Epithelial cell of esophagus (primary cell): Measurements from ENCODE around the gene ADAM8.

Experiments
- DNase-seq: peaks from one replicate; pipeline ENCODE4 v3.0.0; 2010; ENCODE audit warnings: low read depth
- H3K4me3 ChIP-seq: 2 replicates; pipeline ENCODE4 v1.5.1; 2011; ENCODE audit warnings: mild to moderate bottlenecking, low read length, control low read depth
- TF ChIP-seq, protein P1 (sequence below): IDR thresholded peaks from 2 replicates; pipeline ENCODE4 v1.5.1; 2011; ENCODE audit warnings: low read depth, mild to moderate bottlenecking, low read length, control low read depth, inconsistent platforms; ENCODE audit not compliant: insufficient read depth; ENCODE audit errors: missing control alignments

Gene ADAM8

DNA sequence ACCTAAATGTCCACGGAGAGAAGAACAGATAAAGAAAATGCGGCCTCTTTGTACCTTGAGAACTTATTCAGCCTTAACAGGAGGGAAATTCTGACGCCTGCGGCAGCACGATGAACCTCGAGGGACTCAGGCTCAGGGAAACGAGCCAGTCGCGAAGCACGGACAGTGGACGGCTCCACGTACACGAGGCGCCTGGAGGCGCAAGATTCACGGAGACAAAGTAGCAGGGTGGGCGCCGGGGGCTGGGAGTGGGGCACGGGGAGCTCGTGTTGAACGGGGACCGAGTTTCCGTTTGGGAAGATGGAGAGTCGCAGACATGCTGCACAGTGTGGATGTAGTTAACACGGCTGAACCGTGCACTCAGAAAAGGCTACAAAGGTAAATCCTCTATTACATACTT lies 59.9 kb downstream of the ADAM8 start:
- no peak for DNase-seq
- TF ChIP-seq, protein P1, sequence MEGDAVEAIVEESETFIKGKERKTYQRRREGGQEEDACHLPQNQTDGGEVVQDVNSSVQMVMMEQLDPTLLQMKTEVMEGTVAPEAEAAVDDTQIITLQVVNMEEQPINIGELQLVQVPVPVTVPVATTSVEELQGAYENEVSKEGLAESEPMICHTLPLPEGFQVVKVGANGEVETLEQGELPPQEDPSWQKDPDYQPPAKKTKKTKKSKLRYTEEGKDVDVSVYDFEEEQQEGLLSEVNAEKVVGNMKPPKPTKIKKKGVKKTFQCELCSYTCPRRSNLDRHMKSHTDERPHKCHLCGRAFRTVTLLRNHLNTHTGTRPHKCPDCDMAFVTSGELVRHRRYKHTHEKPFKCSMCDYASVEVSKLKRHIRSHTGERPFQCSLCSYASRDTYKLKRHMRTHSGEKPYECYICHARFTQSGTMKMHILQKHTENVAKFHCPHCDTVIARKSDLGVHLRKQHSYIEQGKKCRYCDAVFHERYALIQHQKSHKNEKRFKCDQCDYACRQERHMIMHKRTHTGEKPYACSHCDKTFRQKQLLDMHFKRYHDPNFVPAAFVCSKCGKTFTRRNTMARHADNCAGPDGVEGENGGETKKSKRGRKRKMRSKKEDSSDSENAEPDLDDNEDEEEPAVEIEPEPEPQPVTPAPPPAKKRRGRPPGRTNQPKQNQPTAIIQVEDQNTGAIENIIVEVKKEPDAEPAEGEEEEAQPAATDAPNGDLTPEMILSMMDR = no peak
- H3K4me3 ChIP-seq = no peak overlapping the region

DNA sequence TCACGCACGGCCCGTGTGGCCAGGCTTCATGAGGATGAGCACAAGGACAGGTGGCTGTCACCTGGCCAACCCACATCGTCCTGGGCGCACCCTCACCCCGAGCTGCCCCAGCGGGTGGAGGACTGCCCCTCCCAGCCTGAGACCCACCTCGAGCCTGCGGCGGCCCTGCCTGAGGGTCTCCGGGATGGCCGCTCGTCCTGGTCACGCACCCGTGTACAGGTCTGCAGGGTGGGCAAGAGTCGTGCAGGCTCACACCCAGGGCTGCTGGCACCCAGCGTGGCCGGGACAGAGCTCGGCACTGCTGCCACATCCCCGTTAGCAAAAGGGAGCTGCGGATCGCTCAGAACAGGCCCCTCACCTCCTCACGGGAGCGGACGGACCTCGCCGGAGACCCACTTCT lies 61.1 kb downstream of the ADAM8 start:
- no peak for DNase-seq
- TF ChIP-seq, protein P1 = no peak
- no peak overlapping the region for H3K4me3 ChIP-seq

DNA sequence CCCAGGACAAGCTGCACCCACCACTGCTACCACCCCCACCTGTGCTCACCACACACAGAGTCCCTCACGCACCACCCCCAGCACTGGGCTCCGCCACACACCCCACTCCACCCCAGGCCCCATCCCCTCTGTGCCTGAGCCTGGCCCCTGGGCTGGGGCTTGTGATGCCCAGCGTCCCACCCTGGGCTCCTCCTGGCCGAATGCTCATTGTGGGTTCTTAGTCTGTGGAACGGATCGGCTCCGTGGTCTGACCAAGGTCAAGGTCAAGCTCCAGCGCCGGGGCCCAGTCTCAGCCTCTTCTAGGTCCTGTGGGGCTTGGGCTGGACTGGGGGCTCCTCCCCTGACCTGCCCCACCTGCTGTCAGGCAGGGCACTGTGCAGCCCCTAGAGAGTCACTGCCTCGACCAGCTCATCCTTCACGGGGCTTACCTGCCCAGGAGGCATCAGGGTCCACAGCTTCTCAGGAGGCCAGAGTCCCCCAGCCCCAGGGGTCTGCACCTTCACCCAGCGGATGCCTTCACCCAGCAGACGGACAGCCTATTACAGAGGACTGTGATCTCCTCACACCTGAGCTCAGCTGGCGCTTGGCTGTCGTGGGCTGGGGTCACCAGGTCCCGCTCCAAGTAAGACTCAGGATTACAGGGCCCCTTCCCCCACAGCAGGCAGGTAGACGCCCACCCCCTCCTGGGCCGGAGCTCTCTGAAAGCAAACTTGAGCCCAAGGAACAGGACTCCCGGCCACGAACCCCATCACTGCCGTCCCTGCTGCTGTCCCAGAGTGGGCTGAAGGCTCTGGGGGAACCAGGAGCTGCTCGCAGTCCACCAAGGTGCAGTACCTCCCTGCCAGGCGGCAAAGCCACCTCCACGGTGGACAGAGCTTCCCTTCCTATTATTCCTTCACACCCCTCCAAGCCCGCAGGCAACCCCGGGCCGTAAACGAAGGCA lies 61.9 kb downstream of the ADAM8 start:
- H3K4me3 ChIP-seq = no peak overlapping the region
- TF ChIP-seq, protein P1 = no peak
- DNase-seq = no peak

DNA sequence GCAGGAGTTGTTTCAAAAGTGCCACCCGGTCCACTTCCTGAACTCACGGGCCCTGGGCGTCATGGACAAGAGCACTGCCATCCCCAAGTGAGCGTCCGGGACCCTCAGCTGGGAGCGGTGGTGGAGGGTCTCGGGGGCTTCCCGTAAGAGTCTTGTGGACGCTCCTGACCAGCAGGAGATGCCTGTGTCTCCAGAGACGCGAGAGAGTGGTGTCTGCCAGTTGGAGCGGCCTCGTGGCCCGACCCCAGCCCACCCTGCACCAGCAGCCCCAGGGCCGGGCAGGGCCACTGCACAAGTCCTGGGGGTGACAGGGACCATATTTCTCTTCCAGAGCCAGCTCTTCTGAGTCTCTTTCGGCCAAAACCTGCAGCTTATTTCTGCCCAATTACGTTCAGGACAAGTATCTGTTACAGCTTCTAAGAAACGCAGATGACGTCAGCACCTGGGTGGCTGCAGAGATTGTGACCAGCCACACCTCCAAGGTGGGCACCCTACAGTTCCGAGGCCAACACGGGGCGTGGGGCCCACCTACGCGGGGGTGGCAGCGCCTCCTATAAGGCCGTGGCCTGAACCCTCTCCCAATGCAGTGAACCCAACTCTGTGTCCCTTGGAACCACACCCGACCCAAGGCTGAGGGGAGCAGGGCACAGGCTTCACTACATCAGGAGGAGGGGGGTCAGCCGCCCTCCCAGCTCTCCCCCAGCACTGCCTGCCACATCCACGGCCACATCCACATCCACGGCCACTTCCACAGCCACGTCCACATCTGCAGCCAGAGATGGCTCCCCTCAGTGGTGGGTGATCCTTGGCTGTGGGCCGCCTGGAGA lies 62.8 kb downstream of the ADAM8 start:
- no peak for DNase-seq
- TF ChIP-seq, protein P1 = no peak
- no peak overlapping the region for H3K4me3 ChIP-seq

DNA sequence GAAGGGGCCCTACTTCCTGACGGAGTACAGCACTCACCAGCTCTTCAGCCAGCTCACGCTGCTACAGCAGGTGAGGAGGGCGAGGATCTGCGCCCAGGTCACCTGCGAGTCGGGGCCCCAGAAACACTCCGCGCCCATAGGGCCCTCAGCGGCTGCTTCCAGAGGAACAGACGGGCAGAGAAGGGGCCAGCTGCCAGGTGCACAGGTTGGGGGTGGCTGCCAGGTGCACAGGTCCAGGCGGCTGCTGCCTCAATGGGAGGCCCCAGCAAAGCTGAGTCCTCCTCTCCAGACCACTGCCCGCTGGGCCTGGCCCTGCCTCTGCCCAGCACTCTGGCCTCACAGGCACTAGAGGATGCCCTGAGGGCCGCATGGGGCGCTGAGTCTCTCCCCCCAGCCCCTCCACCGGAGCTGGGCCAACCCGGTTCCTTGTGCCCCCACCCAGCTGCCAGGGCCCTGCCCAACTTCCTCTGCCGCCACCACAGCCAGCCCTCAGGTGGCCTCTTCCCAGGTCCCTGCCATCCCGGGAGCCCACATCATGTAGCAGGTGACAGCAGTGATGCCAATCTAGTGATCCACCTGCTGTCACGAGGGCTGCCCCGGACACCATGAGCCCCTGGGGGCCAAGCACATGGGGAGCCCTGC lies 63.7 kb downstream of the ADAM8 start:
- no peak for DNase-seq
- no peak overlapping the region for H3K4me3 ChIP-seq
- TF ChIP-seq, protein P1 = no peak
